ENCODE data around the gene ARL16.

DNA sequence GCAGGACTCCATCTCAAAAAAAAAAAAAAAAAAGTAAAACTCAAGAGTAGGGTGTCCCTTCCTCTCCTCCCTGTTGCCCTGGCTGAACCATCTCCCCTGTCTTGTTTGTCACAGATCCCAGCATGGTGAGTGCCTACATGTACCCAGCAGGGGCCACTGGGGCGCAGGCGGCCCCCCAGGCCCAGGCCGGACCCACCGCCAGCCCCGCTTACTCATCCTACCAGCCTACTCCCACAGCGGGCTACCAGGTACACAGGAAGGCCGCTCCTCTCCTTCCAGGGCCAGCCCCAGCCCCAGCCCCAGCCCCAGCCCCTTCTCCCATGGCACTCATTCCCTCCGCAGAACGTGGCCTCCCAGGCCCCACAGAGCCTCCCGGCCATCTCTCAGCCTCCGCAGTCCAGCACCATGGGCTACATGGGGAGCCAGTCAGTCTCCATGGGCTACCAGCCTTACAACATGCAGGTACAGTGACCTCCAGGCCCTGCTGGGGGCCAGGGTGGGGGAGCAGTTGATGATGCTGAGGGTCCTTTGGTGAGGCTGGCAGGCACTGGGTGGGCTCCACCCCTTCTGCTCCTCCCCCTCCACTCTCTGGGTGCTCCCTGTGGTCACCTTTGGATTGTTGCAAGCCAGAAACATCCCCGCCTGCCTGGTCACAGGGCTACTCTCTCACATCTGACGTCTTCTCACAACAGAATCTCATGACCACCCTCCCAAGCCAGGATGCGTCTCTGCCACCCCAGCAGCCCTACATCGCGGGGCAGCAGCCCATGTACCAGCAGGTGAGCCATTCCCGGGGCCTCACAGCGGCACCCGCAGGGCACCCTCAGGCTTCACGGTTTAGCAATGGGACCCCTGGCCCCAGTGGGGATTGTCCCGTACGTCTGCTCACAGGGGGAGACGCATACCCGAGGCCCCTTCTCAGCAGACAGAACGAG is 17.0 kb upstream of the ARL16 start:
- TF ChIP-seq CTCF (IDR thresholded peaks at IDR 0.05) (no peak), EP300 (IDR thresholded peaks at IDR 0.05) (no peak)

All from tibial nerve (tissue), 4 donors.